Kidney (tissue), 14 donors: Measurements from ENCODE around the gene NYNRIN. TPM values are rescaled to one million over a fixed set of nuclear protein-coding genes. Genes with fewer than 3 reads are reported as not detected.
A peak's percentile ranks its signal among the peaks of the same experiment; 100 is the strongest.

Experiments
- DNase-seq, 5 donors: peaks; one replicate each; pipeline ENCODE4 v3.0.0-alpha.2; 2013 to 2020
- FAIRE-seq: peaks from 2 replicates; lab custom pipeline; 2012; peaks lifted over from hg19 to GRCh38; lab: Jason Lieb, UNC
- H3K27ac ChIP-seq, 2 donors: one replicate each; pipeline ENCODE4 v1.7.0; 2013; ENCODE audit warnings: low read depth in 2 of 2, low read length in 2 of 2, inconsistent platforms in 1 of 2
- H3K27me3 ChIP-seq: one replicate; pipeline ENCODE4 v1.7.1; 2013; ENCODE audit warnings: low read length, inconsistent platforms; ENCODE audit not compliant: control insufficient read depth, insufficient read depth
- H3K36me3 ChIP-seq, 3 donors: one replicate each; pipeline versions ENCODE4 v1.7.0 to v1.7.1; 2013; ENCODE audit warnings: low read length in 3 of 3, control low read depth in 1 of 3, inconsistent platforms in 1 of 3; ENCODE audit not compliant: insufficient read depth in 3 of 3, control insufficient read depth in 2 of 3
- H3K4me1 ChIP-seq, 3 donors: one replicate each; pipeline versions ENCODE4 v1.7.0 to v1.7.1; 2013; ENCODE audit warnings: low read length in 3 of 3, inconsistent platforms in 1 of 3, low read depth in 1 of 3; ENCODE audit not compliant: control insufficient read depth in 2 of 3, insufficient read depth in 2 of 3
- H3K4me3 ChIP-seq, 3 donors: one replicate each; pipeline versions ENCODE4 v1.7.0 to v1.8.1; 2013; ENCODE audit warnings: low read length in 3 of 3, control low read depth in 1 of 3, inconsistent platforms in 1 of 3
- H3K9ac ChIP-seq, 3 donors: one replicate each; pipeline versions ENCODE4 v1.7.0 to v1.7.1; 2013; ENCODE audit warnings: low read length in 3 of 3, control low read depth in 1 of 3, inconsistent platforms in 1 of 3
- H3K9me3 ChIP-seq, 3 donors: one replicate each; pipeline versions ENCODE4 v1.7.0 to v1.7.1; 2013; ENCODE audit warnings: low read length in 3 of 3, control low read depth in 1 of 3, inconsistent platforms in 1 of 3; ENCODE audit not compliant: control insufficient read depth in 2 of 3, insufficient read depth in 1 of 3
- intact Hi-C: fragments of 100-400 bp; cut with DNase I; formaldehyde crosslinking; loops from one replicate; pipeline ENCODE4 v1.11.1; 2022
- polyA plus RNA-seq: library from polyadenylated mRNA; stranded (reverse); fragments of 350-450 nt; fragmentation: Illumina TruSeq; extraction: RNeasy Lipid Tissue Mini Kit (QIAGEN cat#74804); gene quantifications from one replicate; pipeline ENCODE4 v1.2.3, GENCODE V29; 2014; ENCODE audit warnings: low read depth, low replicate concordance; ENCODE audit not compliant: insufficient read depth
- total RNA-seq: library from RNA; stranded (reverse); fragmentation: NEBNext Ultra II Directional; extraction: Animal tissue kit (Norgen Biotek cat#: 25700); gene quantifications from one replicate; pipeline ENCODE4 v1.2.1, GENCODE V29; 2021
- TF ChIP-seq, protein P1 (sequence below): IDR thresholded peaks from 3 replicates; pipeline ENCODE4 v1.5.1; 2012; ENCODE audit warnings: mild to moderate bottlenecking, moderate library complexity, borderline replicate concordance; ENCODE audit not compliant: insufficient read depth; ENCODE audit errors: extremely low read depth
- donor health status: control.
- donor health status: control.
- donor health status: control.
- donor health status: control.
- donor health status: control.
- donor health status: DM: yes; HTN: yes; CAD: no.
- donor health status: Normal renal cell carcinoma (clear cell type).

The NYNRIN gene
- total and polyA plus RNA-seq, 2 donors from 2014 or later, result 4.4 to 12.1 TPM

DNA sequence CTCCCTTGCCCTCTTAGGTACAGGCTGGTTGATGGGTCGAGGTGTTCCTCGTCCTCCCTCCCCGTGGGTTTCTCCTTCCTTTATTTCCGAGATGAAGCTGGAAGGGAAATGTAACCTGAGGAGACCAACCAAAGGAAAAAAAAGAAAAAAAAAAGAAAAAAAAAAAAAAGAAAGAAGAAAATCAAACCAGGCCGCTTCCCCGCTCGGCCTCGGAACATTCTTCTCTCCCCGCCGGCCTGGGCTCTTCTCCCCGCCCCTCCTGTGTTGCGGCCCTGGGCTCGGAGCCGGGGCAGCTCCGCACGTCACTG is 32.4 kb upstream of the NYNRIN start:
- Histone ChIP-seq H3K9me3 (no peaks in the 10 kb centered on the region), H3K27me3 (no peaks in the 10 kb centered on the region), H3K9ac (peak overlapping the region in 2 of 3 donors; percentile 10 to 82), H3K36me3 (no peaks in the 10 kb centered on the region), H3K4me3 (peak overlapping the region; percentile 14 to 72 (median 57)), H3K4me1 (peaks cover 3 to 12% (median 5%) of the 10 kb centered on the region in 3 donors), H3K27ac (peak overlapping the region; percentile 92 to 93)
- TF ChIP-seq, protein P1, sequence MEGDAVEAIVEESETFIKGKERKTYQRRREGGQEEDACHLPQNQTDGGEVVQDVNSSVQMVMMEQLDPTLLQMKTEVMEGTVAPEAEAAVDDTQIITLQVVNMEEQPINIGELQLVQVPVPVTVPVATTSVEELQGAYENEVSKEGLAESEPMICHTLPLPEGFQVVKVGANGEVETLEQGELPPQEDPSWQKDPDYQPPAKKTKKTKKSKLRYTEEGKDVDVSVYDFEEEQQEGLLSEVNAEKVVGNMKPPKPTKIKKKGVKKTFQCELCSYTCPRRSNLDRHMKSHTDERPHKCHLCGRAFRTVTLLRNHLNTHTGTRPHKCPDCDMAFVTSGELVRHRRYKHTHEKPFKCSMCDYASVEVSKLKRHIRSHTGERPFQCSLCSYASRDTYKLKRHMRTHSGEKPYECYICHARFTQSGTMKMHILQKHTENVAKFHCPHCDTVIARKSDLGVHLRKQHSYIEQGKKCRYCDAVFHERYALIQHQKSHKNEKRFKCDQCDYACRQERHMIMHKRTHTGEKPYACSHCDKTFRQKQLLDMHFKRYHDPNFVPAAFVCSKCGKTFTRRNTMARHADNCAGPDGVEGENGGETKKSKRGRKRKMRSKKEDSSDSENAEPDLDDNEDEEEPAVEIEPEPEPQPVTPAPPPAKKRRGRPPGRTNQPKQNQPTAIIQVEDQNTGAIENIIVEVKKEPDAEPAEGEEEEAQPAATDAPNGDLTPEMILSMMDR, result no peak
- DNase-seq (no peak), FAIRE-seq (no peak)
- intact Hi-C loops, result no loop called here

DNA sequence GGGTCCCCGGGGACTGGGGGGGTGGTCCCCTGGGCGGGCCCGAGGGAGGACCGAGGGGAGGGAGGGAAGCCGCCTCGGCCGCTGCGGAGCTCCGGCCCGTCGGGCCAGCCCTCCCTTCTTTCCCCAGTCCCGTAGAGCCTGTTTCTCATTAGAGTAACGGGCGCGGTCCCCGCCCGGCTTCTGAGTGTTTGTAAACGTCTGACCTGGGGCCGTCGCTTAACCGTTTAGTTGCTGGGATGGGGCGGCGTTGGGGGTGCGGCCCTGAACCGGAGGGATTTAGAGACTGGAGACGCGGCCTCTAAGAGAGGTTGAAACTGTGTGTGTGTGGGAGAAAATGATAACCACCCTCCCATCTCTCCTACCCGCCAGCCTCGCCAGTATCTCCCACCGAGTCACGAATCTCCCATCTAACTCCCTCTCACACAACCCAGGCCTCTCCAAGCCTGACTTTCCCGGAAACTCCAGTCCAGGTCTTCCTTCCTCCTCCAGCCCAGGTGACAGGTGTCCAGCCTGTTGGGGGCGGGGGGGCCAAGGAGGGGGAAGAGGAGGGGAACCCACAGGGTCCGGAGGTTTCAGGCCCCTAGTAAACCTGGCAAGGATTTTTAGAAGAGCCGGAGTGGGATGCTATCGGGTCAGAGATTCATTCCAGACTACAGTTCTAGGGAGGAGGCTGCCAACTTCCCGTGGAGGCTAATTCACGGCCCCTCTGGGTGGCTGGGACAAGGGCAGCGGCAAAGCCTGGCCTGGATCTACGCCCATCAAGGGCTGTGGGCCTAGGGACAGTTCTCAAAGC is 31.9 kb upstream of the NYNRIN start:
- H3K4me1 ChIP-seq, result peaks cover 3 to 12% (median 5%) of the 10 kb centered on the region in 3 donors
- FAIRE-seq, result no peak

DNA sequence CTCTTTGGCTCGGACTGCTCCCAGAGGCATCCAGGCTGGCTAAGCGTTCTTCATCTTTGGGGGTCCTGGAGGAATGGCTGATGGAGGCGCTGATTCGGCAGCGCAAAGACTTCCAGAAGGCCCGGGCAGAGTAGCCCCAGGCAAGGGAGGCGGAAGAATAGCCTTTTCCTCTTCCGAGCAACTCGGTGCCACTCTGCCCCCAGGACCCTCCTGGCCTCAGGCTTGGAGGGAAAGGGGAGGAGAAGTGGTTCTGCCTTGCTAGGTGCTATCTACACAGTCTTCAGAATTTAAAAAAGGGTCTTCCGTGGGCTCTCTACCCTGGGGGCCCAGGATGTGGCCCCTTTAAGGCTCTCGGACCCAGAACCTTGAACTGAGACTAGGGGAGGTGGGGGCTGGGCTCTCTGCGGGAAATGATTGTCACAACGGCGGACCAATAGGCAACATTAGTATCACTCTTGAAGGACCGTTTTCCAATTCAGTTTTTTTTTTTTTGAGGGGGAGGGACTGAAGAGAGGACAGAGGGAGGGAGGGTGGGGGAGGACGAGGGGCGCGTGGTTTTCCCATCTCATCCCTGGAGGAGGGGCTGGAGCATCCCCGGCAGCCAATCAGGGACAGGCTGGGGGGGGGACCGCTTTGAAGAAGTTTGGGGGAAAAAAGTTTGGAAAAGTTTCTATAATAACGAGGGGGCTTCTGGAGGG is 31.1 kb upstream of the NYNRIN start, which contains the start of gene NFATC4:
NFATC4 (plus strand) TSS at position 671 of the 698 bp plus-strand sequence. CDS start 157 bp downstream, outside the sequence.
- intact Hi-C loops, result no loop called here
- FAIRE-seq, result no peak

More for the DNA sequence above, 31.9 kb upstream of the NYNRIN start:
- H3K9me3 ChIP-seq, result no peaks in the 10 kb centered on the region
- peak overlapping the region; percentile 51 to 82 (median 54) for H3K9ac ChIP-seq
- peak; percentile 97 to 99 (median 98) for DNase-seq
- TF ChIP-seq, protein P1, result no peak
- peak overlapping the region; percentile 57 to 72 (median 71) for H3K4me3 ChIP-seq
- no peaks in the 10 kb centered on the region for H3K36me3 ChIP-seq
- intact Hi-C loops, result no loop called here
- H3K27ac ChIP-seq, result peak overlapping the region; percentile 92 to 93
- H3K27me3 ChIP-seq, result no peaks in the 10 kb centered on the region

More for the DNA sequence above, 31.1 kb upstream of the NYNRIN start, which contains the start of gene NFATC4:
- no peaks in the 10 kb centered on the region for H3K36me3 ChIP-seq
- TF ChIP-seq, protein P1, result no peak
- no peaks in the 10 kb centered on the region for H3K9me3 ChIP-seq
- peak; percentile 92 to 97 (median 94) for DNase-seq
- no peaks in the 10 kb centered on the region for H3K27me3 ChIP-seq
- H3K4me3 ChIP-seq, result peak within 1 kb of the TSS; percentile 57 to 72 (median 71)
- H3K4me1 ChIP-seq, result peaks cover 3 to 12% (median 5%) of the 10 kb centered on the region in 3 donors
- peak within 1 kb of the TSS; percentile 92 to 93 for H3K27ac ChIP-seq
- peak within 1 kb of the TSS; percentile 51 to 82 (median 54) for H3K9ac ChIP-seq
